Stimulated activated memory B cell treated with anti-CD40 and anti-IgM and Interleukin-4, amounts not matched to agents 10 μg/mL and 1 μg/mL and 100 μg/mL, for 72 hours (primary cell): ENCODE data around the gene RAD23A.

Experiments
- ATAC-seq: fragments of 150-1000 bp; cut with Tn5 transposase; 2 replicates; pipeline ENCODE4 v1.10.0; 2021
- H3K27ac Mint-ChIP-seq: one replicate; pipeline ENCODE4 v1.8.0; 2022; ENCODE audit warnings: mild to moderate bottlenecking, mixed read lengths
- H3K27me3 Mint-ChIP-seq: one replicate; pipeline ENCODE4 v1.8.0; 2022; ENCODE audit warnings: mixed read lengths
- H3K36me3 Mint-ChIP-seq: one replicate; pipeline ENCODE4 v1.8.0; 2022; ENCODE audit warnings: mixed read lengths
- H3K4me1 Mint-ChIP-seq: one replicate; pipeline ENCODE4 v1.8.0; 2022; ENCODE audit warnings: mixed read lengths
- H3K4me3 Mint-ChIP-seq: one replicate; pipeline ENCODE4 v1.8.0; 2022; ENCODE audit warnings: mild to moderate bottlenecking, moderate library complexity, mixed read lengths
- H3K9me3 Mint-ChIP-seq: one replicate; pipeline ENCODE4 v1.8.0; 2022; ENCODE audit warnings: mixed read lengths

Gene RAD23A

DNA sequence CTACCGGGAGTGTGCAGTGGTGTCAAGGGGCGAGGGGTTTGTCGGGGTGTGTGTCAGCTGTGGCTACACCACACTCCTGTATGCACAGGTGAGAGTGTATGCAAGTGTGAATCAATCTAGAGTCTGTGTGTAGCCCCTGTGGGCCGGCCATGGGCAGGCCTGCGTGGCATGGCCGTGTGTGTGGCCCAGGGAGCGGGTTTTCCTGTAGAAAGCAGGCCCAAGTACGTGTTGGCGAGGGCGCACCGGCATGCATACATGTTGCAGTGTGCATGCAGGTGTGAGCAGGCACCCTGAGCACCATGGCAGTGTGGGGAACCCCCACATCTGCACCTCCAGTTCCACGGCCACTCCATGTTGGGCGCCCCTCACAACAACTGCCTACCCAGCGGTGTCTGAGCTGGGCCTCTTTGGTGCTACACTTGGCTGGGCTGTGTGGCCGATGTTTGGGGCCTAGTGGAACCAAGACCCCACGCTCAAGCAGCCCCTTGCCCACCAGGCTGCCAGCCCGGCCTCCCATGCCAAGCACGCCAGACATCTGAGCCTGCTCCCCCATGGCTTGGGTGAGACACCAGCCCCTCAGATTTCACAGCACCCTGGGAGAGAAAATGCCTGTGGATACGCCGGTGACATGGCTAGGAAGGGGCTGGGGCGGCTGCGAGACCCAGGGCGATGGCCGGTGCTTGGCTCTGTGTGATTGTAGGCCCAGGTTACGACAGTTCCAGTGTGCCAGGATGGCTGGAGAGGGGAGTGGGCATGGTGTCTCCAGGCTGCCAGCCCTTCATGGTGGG, 51.7 kb downstream of the RAD23A start:
- Mint-ChIP-seq H3K36me3 (no peaks in the 10 kb centered on the region), H3K27me3 (peaks cover 14% of the 10 kb centered on the region), H3K27ac (no peak overlapping the region), H3K4me3 (no peak overlapping the region), H3K9me3 (no peaks in the 10 kb centered on the region), H3K4me1 (peaks cover 11% of the 10 kb centered on the region)
- ATAC-seq, result no peak

- H3K36me3 Mint-ChIP-seq, result no peaks in the 10 kb centered on the region
- peaks cover 11% of the 10 kb centered on the region for H3K4me1 Mint-ChIP-seq
- no peak overlapping the region for H3K27ac Mint-ChIP-seq
- H3K9me3 Mint-ChIP-seq, result no peaks in the 10 kb centered on the region
- peaks cover 14% of the 10 kb centered on the region for H3K27me3 Mint-ChIP-seq
- no peak for ATAC-seq
- peak overlapping the region; percentile 9 for H3K4me3 Mint-ChIP-seq
These were observed 52.6 kb downstream of the RAD23A start for GRCh38 chr19:12997967-12998940.

DNA sequence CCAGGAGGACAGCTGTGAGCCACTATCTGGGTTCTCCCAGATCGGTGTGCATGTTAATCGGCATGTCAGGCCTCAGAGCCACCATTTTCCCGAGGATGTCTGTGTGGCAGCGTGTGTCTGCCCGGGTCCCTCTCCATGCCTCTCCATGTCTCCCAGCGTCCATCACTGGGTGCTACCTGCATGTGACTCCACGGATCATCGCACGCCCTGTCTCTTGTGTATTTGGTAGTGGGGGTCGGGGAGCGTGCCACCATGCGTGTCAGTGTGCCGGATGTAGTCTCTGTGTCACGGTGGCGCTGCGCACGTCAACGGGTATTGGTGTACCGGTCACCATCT, 55.5 kb downstream of the RAD23A start:
- no peaks in the 10 kb centered on the region for H3K9me3 Mint-ChIP-seq
- H3K4me3 Mint-ChIP-seq, result no peak overlapping the region
- H3K36me3 Mint-ChIP-seq, result no peaks in the 10 kb centered on the region
- H3K27ac Mint-ChIP-seq, result no peak overlapping the region
- ATAC-seq, result no peak
- H3K27me3 Mint-ChIP-seq, result peaks cover 40% of the 10 kb centered on the region
- H3K4me1 Mint-ChIP-seq, result peaks cover under 1% of the 10 kb centered on the region

GRCh38 chr19:13001502-13002165, 56.0 kb downstream of the RAD23A start:
- H3K9me3 Mint-ChIP-seq, result no peaks in the 10 kb centered on the region
- no peaks in the 10 kb centered on the region for H3K4me1 Mint-ChIP-seq
- H3K36me3 Mint-ChIP-seq, result no peaks in the 10 kb centered on the region
- peaks cover 41% of the 10 kb centered on the region for H3K27me3 Mint-ChIP-seq
- no peak for ATAC-seq
- H3K27ac Mint-ChIP-seq, result no peak overlapping the region
- no peak overlapping the region for H3K4me3 Mint-ChIP-seq

- peak; percentile 35 for ATAC-seq
- Mint-ChIP-seq H3K36me3 (no peaks in the 10 kb centered on the region), H3K9me3 (no peaks in the 10 kb centered on the region)
These were observed 56.7 kb downstream of the RAD23A start for GRCh38 chr19:13002166-13002898.

DNA sequence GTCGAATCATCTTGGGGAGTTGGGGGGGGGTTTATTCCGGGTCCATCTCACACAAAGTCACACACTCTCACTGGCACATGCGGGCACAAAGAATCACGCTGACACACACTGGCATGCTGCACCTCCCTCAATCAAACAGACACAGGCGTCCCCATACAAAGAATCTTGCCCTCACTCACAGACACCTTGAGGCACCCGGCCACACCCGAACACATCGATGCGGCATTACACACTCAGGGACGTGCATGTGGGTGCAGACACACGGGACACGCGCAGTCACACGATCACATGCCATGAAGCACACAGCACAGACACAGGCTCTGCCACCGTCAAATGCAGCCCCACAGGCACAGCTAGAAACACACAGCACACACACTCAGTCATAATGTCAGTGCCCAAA, 57.4 kb downstream of the RAD23A start:
- H3K9me3 Mint-ChIP-seq, result no peaks in the 10 kb centered on the region
- H3K27me3 Mint-ChIP-seq, result peaks cover 33% of the 10 kb centered on the region
- no peaks in the 10 kb centered on the region for H3K36me3 Mint-ChIP-seq
- no peak overlapping the region for H3K27ac Mint-ChIP-seq
- no peaks in the 10 kb centered on the region for H3K4me1 Mint-ChIP-seq
- no peak for ATAC-seq
- H3K4me3 Mint-ChIP-seq, result no peak overlapping the region

More at GRCh38 chr19:13002166-13002898, 56.7 kb downstream of the RAD23A start:
- H3K27me3 Mint-ChIP-seq, result peaks cover 38% of the 10 kb centered on the region
- no peak overlapping the region for H3K27ac Mint-ChIP-seq
- no peak overlapping the region for H3K4me3 Mint-ChIP-seq
- no peaks in the 10 kb centered on the region for H3K4me1 Mint-ChIP-seq
